ENCODE data around the gene COX19.

The COX19 gene

DNA sequence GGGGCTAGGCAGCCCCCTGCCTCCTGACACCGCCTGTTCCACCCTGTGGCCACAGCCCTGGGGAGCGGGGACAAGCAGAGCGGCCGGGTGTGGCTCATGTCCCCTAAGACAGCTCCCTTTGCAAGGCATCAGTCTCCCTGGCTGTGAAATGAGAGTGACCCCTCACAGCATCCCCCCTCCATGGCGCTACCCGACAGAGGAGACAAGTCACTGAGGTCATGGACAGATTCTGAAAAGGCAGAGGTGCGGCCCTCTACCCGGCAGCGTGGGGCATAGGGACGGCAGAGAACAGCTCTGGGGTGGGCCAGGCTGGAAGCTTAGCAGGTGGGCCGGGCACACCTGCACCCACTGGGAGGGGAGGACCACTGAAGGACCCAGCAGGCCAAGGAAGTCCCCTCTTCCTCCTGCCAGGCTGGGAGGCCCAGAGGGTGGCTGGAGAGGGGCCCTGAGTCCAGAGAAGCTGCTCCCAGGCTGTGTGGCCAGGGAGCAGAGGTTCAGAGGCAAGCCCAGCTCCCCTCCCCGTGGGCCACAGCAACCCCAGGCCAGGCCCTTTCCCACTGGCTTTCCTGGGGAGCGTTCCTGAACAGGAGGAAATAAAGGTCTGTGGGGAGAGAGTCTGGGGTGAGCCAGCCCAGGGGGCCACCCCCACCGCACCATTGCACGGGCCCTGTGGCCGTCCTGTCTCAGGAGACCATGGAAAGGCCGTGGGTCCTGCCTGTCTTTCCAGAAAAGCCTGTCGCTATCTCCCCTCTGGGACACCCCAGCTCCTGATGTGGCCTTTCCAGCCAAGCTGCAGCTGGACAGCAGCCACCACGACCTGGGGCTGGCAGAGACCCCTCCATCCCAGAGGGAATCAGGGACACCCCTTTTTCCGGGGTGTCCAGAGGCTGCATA lies 22.6 kb downstream of the COX19 start:
- DNase-seq (ENCODE audit: extremely low read depth, low read depth) = no peak
- no peak overlapping the region for H3K4me3 ChIP-seq (replicated peaks; ENCODE audit: low read depth, low read length)

GRCh38 chr7:951881-952547 lies 23.3 kb downstream of the COX19 start:
- DNase-seq (ENCODE audit: extremely low read depth, low read depth) = no peak
- no peak overlapping the region for H3K4me3 ChIP-seq (replicated peaks; ENCODE audit: low read depth, low read length)
- TF ChIP-seq, protein P1, sequence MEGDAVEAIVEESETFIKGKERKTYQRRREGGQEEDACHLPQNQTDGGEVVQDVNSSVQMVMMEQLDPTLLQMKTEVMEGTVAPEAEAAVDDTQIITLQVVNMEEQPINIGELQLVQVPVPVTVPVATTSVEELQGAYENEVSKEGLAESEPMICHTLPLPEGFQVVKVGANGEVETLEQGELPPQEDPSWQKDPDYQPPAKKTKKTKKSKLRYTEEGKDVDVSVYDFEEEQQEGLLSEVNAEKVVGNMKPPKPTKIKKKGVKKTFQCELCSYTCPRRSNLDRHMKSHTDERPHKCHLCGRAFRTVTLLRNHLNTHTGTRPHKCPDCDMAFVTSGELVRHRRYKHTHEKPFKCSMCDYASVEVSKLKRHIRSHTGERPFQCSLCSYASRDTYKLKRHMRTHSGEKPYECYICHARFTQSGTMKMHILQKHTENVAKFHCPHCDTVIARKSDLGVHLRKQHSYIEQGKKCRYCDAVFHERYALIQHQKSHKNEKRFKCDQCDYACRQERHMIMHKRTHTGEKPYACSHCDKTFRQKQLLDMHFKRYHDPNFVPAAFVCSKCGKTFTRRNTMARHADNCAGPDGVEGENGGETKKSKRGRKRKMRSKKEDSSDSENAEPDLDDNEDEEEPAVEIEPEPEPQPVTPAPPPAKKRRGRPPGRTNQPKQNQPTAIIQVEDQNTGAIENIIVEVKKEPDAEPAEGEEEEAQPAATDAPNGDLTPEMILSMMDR (IDR thresholded peaks at IDR 0.05; ENCODE audit: low read depth, low read length, missing control alignments) = no peak

More for the DNA sequence above, 22.6 kb downstream of the COX19 start:
- TF ChIP-seq, protein P1 (IDR thresholded peaks at IDR 0.05; ENCODE audit: low read depth, low read length, missing control alignments) = no peak

GRCh38 chr7:949021-949934 lies 26.1 kb downstream of the COX19 start:
- TF ChIP-seq, protein P1 (IDR thresholded peaks at IDR 0.05; ENCODE audit: low read depth, low read length, missing control alignments) = no peak
- DNase-seq (ENCODE audit: extremely low read depth, low read depth) = no peak

GRCh38 chr7:947391-948210 lies 27.7 kb downstream of the COX19 start:
- no peak overlapping the region for H3K4me3 ChIP-seq (replicated peaks; ENCODE audit: low read depth, low read length)
- TF ChIP-seq, protein P1 (IDR thresholded peaks at IDR 0.05; ENCODE audit: low read depth, low read length, missing control alignments) = no peak
- DNase-seq (ENCODE audit: extremely low read depth, low read depth) = no peak

More at GRCh38 chr7:949021-949934, 26.1 kb downstream of the COX19 start:
- no peak overlapping the region for H3K4me3 ChIP-seq (replicated peaks; ENCODE audit: low read depth, low read length)

DNA sequence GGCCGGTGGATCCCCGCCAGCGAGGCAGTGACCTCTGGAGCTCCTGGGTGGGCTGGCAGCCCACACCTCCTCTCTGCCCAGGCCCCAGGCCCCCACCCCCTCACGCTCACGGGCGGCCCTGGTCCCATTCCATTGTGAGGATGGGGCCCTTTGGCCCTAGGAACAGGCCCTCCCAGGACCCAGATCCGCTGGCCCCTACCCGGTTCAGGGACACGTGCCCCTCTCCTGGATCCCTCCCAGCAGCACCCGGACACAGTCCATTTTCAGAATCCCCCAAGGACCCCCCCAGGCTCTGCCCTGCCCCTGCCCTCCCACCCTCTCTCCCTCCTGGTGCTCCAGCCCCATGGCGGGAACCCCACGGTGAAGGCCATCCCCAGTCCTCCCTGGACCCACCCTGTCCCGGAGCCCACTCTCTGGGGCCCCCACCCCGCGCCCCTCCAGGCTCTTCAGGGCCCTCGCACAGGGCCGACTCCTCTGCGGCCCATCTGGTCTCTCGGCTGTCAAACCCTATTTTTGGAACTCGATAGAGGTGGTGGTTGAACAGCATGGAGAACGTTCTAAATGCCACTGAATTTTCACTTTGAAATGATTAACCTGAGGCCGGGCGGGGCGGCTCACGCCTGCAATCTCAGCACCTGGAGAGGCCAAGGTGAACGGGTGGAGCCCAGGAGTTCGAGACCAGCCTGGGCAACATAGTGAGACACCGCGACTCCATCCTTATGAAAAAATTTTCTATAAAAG lies 28.9 kb downstream of the COX19 start:
- no peak for DNase-seq (ENCODE audit: extremely low read depth, low read depth)
- H3K4me3 ChIP-seq (replicated peaks; ENCODE audit: low read depth, low read length) = no peak overlapping the region
- TF ChIP-seq, protein P1 (IDR thresholded peaks at IDR 0.05; ENCODE audit: low read depth, low read length, missing control alignments) = no peak

Data from HFF-Myc (cell line).